NT2/D1 (cell line): ENCODE measurements around the gene GNAZ.

ENCODE experiments used
- SUZ12 ChIP-seq: IDR thresholded peaks from 2 replicates; pipeline ENCODE4 v1.6.1; 2011; ENCODE audit not compliant: insufficient read length, insufficient read depth; ENCODE audit errors: extremely low read depth
- YY1 ChIP-seq: IDR thresholded peaks from 2 replicates; pipeline ENCODE4 v1.6.1; 2011; ENCODE audit not compliant: insufficient read length, insufficient read depth
- ZNF274 ChIP-seq: IDR thresholded peaks from 2 replicates; pipeline ENCODE4 v1.6.1; 2011; ENCODE audit warnings: mild to moderate bottlenecking, low read depth, low read length

DNA sequence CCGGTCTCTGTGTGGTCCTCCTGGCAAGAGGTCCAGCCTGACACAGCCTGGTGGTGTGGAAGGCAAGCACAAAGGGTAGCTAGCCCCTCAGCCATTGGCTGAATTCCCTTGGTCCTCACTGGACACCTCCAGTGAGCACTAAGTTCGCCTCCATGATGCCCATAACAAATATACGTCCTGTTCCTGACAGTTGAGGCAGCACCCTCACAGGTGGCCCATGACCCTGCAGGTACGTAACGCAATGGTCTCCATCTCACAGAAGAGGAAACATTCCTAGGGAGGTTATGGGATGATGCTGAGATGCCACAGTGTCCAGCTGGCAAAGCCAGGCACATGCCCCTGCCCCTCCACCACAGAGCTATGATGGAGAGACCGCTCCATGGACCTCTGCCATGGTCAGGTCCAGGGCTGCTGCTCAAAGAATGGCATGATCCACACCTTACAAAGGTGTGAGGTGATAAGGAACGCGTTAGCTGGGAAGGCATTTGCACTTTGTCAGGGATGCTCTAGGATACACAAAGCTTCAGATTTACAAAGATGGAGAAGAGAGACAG, 1.4 kb upstream of the GNAZ start:
- TF ChIP-seq ZNF274 (no peak), YY1 (no peak), SUZ12 (no peak)
